HEK293 (cell line): ENCODE data around the gene FNDC11.

Source experiments
- EGR2 ChIP-seq: fragments of 450-650 bp; formaldehyde crosslinking; IDR thresholded peaks from 2 replicates; pipeline ENCODE4 v1.5.1; 2016; ENCODE audit warnings: low read depth, missing biosample characterization, missing genetic modification characterization
- FEZF1 ChIP-seq: fragments of 450-650 bp; formaldehyde crosslinking; IDR thresholded peaks from 2 replicates; pipeline ENCODE4 v1.5.1; 2016; ENCODE audit warnings: missing biosample characterization, missing genetic modification characterization
- GLIS1 ChIP-seq: fragments of 450-650 bp; formaldehyde crosslinking; IDR thresholded peaks from 2 replicates; pipeline ENCODE4 v1.5.1; 2016; ENCODE audit warnings: missing biosample characterization, missing genetic modification characterization
- HOXD13 ChIP-seq: sonication (generic); formaldehyde crosslinking; IDR thresholded peaks from 2 replicates; pipeline ENCODE4 v1.8.0; 2022; ENCODE audit warnings: missing genetic modification reagents, borderline replicate concordance
- KLF9 ChIP-seq: fragments of 450-650 bp; formaldehyde crosslinking; IDR thresholded peaks from 2 replicates; pipeline ENCODE4 v1.5.1; 2016; ENCODE audit warnings: missing biosample characterization, missing genetic modification characterization, low read depth
- PATZ1 ChIP-seq: fragments of 450-650 bp; formaldehyde crosslinking; IDR thresholded peaks from 2 replicates; pipeline ENCODE4 v1.5.1; 2016; ENCODE audit warnings: missing biosample characterization, missing genetic modification characterization
- PRDM6 ChIP-seq: fragments of 450-650 bp; formaldehyde crosslinking; IDR thresholded peaks from 2 replicates; pipeline ENCODE4 v1.5.1; 2017; ENCODE audit warnings: missing biosample characterization, missing genetic modification characterization
- REPIN1 ChIP-seq: fragments of 450-650 bp; formaldehyde crosslinking; IDR thresholded peaks from 2 replicates; pipeline ENCODE4 v1.5.1; 2017; ENCODE audit warnings: missing biosample characterization, missing genetic modification characterization, low read depth
- SP7 ChIP-seq: fragments of 450-650 bp; formaldehyde crosslinking; IDR thresholded peaks from 2 replicates; pipeline ENCODE4 v1.5.1; 2016; ENCODE audit warnings: missing biosample characterization, missing genetic modification characterization
- ZBTB17 ChIP-seq: fragments of 450-650 bp; formaldehyde crosslinking; IDR thresholded peaks from 2 replicates; pipeline ENCODE4 v1.5.1; 2016; ENCODE audit warnings: missing biosample characterization, missing genetic modification characterization
- ZFP41 ChIP-seq: fragments of 450-650 bp; formaldehyde crosslinking; IDR thresholded peaks from 2 replicates; pipeline ENCODE4 v1.5.1; 2016; ENCODE audit warnings: missing biosample characterization, missing genetic modification characterization, borderline replicate concordance
- ZNF140 ChIP-seq: fragments of 450-650 bp; formaldehyde crosslinking; IDR thresholded peaks from 2 replicates; pipeline ENCODE4 v1.5.1; 2016; ENCODE audit warnings: missing biosample characterization, missing genetic modification characterization
- ZNF157 ChIP-seq: fragments of 450-650 bp; formaldehyde crosslinking; IDR thresholded peaks from 2 replicates; pipeline ENCODE4 v1.5.1; 2016; ENCODE audit warnings: missing biosample characterization, missing genetic modification characterization
- ZNF221 ChIP-seq: fragments of 450-650 bp; formaldehyde crosslinking; IDR thresholded peaks from 2 replicates; pipeline ENCODE4 v1.5.1; 2017; ENCODE audit warnings: missing biosample characterization, missing genetic modification characterization, borderline replicate concordance
- ZNF23 ChIP-seq: fragments of 450-650 bp; formaldehyde crosslinking; IDR thresholded peaks from 2 replicates; pipeline ENCODE4 v1.5.1; 2016; ENCODE audit warnings: missing biosample characterization, missing genetic modification characterization, borderline replicate concordance
- ZNF423 ChIP-seq: fragments of 450-650 bp; formaldehyde crosslinking; IDR thresholded peaks from 2 replicates; pipeline ENCODE4 v1.5.1; 2016; ENCODE audit warnings: missing biosample characterization, missing genetic modification characterization
- ZNF529 ChIP-seq: fragments of 450-650 bp; formaldehyde crosslinking; IDR thresholded peaks from 2 replicates; pipeline ENCODE4 v1.5.1; 2017; ENCODE audit warnings: missing genetic modification characterization, missing biosample characterization; ENCODE audit not compliant: insufficient replicate concordance
- ZNF561 ChIP-seq: fragments of 450-650 bp; IDR thresholded peaks from 2 replicates; pipeline ENCODE4 v1.5.1; 2018; ENCODE audit warnings: missing biosample characterization, missing genetic modification characterization, borderline replicate concordance
- ZNF654 ChIP-seq: fragments of 450-650 bp; formaldehyde crosslinking; IDR thresholded peaks from 2 replicates; pipeline ENCODE4 v1.5.1; 2016; ENCODE audit warnings: low read depth, missing biosample characterization, missing genetic modification characterization
- ZNF660 ChIP-seq: fragments of 450-650 bp; IDR thresholded peaks from 2 replicates; pipeline ENCODE4 v1.5.1; 2018; ENCODE audit warnings: missing biosample characterization, mild to moderate bottlenecking, missing genetic modification characterization
- ZNF76 ChIP-seq: fragments of 450-650 bp; formaldehyde crosslinking; IDR thresholded peaks from 2 replicates; pipeline ENCODE4; 2016; ENCODE audit warnings: low read depth, missing biosample characterization, missing genetic modification characterization, borderline replicate concordance
- ZNF776 ChIP-seq: fragments of 450-650 bp; formaldehyde crosslinking; IDR thresholded peaks from 2 replicates; pipeline ENCODE4 v1.5.0; 2017; ENCODE audit warnings: missing biosample characterization, missing genetic modification characterization, borderline replicate concordance
- ZNF843 ChIP-seq: fragments of 450-650 bp; formaldehyde crosslinking; IDR thresholded peaks from 2 replicates; pipeline ENCODE4 v1.5.1; 2016; ENCODE audit warnings: missing biosample characterization, missing genetic modification characterization
- ZSCAN18 ChIP-seq: fragments of 450-650 bp; formaldehyde crosslinking; IDR thresholded peaks from 2 replicates; pipeline ENCODE4 v1.5.1; 2016; ENCODE audit warnings: missing biosample characterization, missing genetic modification characterization
- TF ChIP-seq, protein P1 (sequence below): fragments of 450-650 bp; formaldehyde crosslinking; IDR thresholded peaks from 2 replicates; pipeline ENCODE4 v1.5.1; 2016; ENCODE audit warnings: missing biosample characterization, missing genetic modification characterization
- TF ChIP-seq, protein P2 (sequence below): IDR thresholded peaks from 2 replicates; pipeline ENCODE4 v1.6.1; 2011; ENCODE audit warnings: mild to moderate bottlenecking, low read depth, low read length, borderline replicate concordance
- TF ChIP-seq, protein P3 (sequence below): fragments of 450-650 bp; formaldehyde crosslinking; IDR thresholded peaks from 2 replicates; pipeline ENCODE4 v1.5.1; 2016; ENCODE audit warnings: missing biosample characterization, missing genetic modification characterization

The FNDC11 gene

GRCh38 chr20:63537525-63538203, 16.3 kb upstream of the FNDC11 start (continued):
- TF ChIP-seq, protein P1, sequence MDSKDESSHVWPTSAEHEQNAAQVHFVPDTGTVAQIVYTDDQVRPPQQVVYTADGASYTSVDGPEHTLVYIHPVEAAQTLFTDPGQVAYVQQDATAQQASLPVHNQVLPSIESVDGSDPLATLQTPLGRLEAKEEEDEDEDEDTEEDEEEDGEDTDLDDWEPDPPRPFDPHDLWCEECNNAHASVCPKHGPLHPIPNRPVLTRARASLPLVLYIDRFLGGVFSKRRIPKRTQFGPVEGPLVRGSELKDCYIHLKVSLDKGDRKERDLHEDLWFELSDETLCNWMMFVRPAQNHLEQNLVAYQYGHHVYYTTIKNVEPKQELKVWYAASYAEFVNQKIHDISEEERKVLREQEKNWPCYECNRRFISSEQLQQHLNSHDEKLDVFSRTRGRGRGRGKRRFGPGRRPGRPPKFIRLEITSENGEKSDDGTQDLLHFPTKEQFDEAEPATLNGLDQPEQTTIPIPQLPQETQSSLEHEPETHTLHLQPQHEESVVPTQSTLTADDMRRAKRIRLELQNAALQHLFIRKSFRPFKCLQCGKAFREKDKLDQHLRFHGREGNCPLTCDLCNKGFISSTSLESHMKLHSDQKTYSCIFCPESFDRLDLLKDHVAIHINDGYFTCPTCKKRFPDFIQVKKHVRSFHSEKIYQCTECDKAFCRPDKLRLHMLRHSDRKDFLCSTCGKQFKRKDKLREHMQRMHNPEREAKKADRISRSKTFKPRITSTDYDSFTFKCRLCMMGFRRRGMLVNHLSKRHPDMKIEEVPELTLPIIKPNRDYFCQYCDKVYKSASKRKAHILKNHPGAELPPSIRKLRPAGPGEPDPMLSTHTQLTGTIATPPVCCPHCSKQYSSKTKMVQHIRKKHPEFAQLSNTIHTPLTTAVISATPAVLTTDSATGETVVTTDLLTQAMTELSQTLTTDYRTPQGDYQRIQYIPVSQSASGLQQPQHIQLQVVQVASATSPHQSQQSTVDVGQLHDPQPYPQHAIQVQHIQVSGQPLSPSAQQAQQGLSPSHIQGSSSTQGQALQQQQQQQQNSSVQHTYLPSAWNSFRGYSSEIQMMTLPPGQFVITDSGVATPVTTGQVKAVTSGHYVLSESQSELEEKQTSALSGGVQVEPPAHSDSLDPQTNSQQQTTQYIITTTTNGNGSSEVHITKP (tag by site-specific recombination): peak; percentile 75
- TF ChIP-seq EGR2 (tag by site-specific recombination): peak; percentile 72
- no peak for TF ChIP-seq ZNF221 (tag by site-specific recombination)
- no peak for TF ChIP-seq REPIN1 (tag by site-specific recombination)
- TF ChIP-seq, protein P2, sequence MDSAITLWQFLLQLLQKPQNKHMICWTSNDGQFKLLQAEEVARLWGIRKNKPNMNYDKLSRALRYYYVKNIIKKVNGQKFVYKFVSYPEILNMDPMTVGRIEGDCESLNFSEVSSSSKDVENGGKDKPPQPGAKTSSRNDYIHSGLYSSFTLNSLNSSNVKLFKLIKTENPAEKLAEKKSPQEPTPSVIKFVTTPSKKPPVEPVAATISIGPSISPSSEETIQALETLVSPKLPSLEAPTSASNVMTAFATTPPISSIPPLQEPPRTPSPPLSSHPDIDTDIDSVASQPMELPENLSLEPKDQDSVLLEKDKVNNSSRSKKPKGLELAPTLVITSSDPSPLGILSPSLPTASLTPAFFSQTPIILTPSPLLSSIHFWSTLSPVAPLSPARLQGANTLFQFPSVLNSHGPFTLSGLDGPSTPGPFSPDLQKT: no peak
- no peak for TF ChIP-seq ZNF140
- TF ChIP-seq SP7 (tag by site-specific recombination): peak; percentile 86
- no peak for TF ChIP-seq FEZF1 (tag by site-specific recombination)
- TF ChIP-seq ZFP41 (tag by site-specific recombination): no peak
- TF ChIP-seq, protein P3, sequence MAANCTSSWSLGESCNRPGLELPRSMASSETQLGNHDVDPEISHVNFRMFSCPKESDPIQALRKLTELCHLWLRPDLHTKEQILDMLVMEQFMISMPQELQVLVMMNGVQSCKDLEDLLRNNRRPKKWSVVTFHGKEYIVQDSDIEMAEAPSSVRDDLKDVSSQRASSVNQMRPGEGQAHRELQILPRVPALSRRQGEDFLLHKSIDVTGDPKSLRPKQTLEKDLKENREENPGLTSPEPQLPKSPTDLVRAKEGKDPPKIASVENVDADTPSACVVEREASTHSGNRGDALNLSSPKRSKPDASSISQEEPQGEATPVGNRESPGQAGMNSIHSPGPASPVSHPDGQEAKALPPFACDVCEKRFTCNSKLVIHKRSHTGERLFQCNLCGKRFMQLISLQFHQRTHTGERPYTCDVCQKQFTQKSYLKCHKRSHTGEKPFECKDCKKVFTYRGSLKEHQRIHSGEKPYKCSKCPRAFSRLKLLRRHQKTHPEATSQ (tag by site-specific recombination): no peak; the same call in 1 of the 2 replicates
- TF ChIP-seq ZNF423 (tag by site-specific recombination): peak; percentile 96
- TF ChIP-seq ZNF561 (tag by site-specific recombination): peak; percentile 60; the same call in 1 of the 2 replicates
- TF ChIP-seq ZNF843 (tag by site-specific recombination): peak; percentile 54; the same call in 1 of the 2 replicates
- peak; percentile 95 for TF ChIP-seq PATZ1
- no peak for TF ChIP-seq ZSCAN18
- TF ChIP-seq ZNF654: peak; percentile 84
- TF ChIP-seq ZNF157 (tag by site-specific recombination): no peak
- TF ChIP-seq KLF9 (tag by site-specific recombination): peak; percentile 66
- no peak for TF ChIP-seq ZNF776 (tag by site-specific recombination)
- peak; percentile 55; the same call in 1 of the 2 replicates for TF ChIP-seq ZBTB17 (tag by site-specific recombination)
- TF ChIP-seq ZNF529 (tag by site-specific recombination): no peak
- TF ChIP-seq GLIS1 (tag by site-specific recombination): peak; percentile 80
- TF ChIP-seq ZNF660 (tag by site-specific recombination): no peak
- TF ChIP-seq ZNF76 (tag by site-specific recombination): peak; percentile 55; the same call in 1 of the 2 replicates
- no peak for TF ChIP-seq ZNF23
- no peak for TF ChIP-seq PRDM6 (tag by site-specific recombination)
- no peak for TF ChIP-seq HOXD13
